RWPE1 (cell line): ENCODE measurements around the gene PRDX2.

ENCODE experiments used
- CTCF ChIA-PET: fragments of 350-600 bp; sonication (Branson Sonifier 250); formaldehyde crosslinking; extraction: SDS; loops from one replicate; lab custom pipeline; 2021; lab: Yijun Ruan, JAX
- POLR2A ChIA-PET: fragments of 400-600 bp; formaldehyde crosslinking; extraction: SDS; loops from one replicate; lab custom pipeline; 2020; ENCODE audit warnings: antibody characterized with exemption; ENCODE audit not compliant: low non-redundant PET; lab: Yijun Ruan, JAX
- DNase-seq: peaks from one replicate; pipeline ENCODE4 v3.0.0; 2012; ENCODE audit warnings: low spot score
- H3K27ac ChIP-seq: fragments of 450-650 bp; 2 replicates; pipeline ENCODE4 v1.5.1; 2017
- CTCF ChIP-seq: fragments of 450-650 bp; conservative IDR thresholded peaks from 2 replicates; pipeline ENCODE4 v1.5.1; 2017; ENCODE audit warnings: low read depth, mild to moderate bottlenecking

The PRDX2 gene

GRCh38 chr19:12792051-12792852 is 9.3 kb downstream of the PRDX2 start:
- no peak for TF ChIP-seq CTCF
- CTCF ChIA-PET = interaction anchor here (0.6 to 3.6 kb wide), 4 partner anchors 9 to 58 kb away, joined by 3 to 40 read pairs (median 7); partner anchors contain the start of gene TRIR
- POLR2A ChIA-PET = interaction anchor here (0.6 to 7.3 kb wide), 6 partner anchors 9 to 124 kb away, joined by 3 to 120 read pairs (median 11); partner anchors contain the start of gene HOOK2
- DNase-seq = no peak
- H3K27ac ChIP-seq = peak overlapping the region; percentile 100

GRCh38 chr19:12791345-12792050 is 10.1 kb downstream of the PRDX2 start, which contains the start of gene JUNB:
Gene JUNB, plus strand, starts transcription at chr19:12791486. Its CDS starts 286 bp downstream, at chr19:12791772.
- DNase-seq = peak; percentile 89
- ChIA-PET CTCF (interaction anchor here (0.5 to 3.6 kb wide), 6 partner anchors 9 to 937 kb away, joined by 3 to 40 read pairs (median 6); no protein-coding TSS in a partner anchor), POLR2A (interaction anchor here (0.6 to 7.3 kb wide), 5 partner anchors 9 to 123 kb away, joined by 3 to 120 read pairs (median 7); partner anchors contain the start of gene HOOK2)
- peak within 1 kb of the TSS; percentile 100 for H3K27ac ChIP-seq
- no peak for TF ChIP-seq CTCF

- DNase-seq = no peak
- ChIA-PET CTCF (interaction anchor here (0.5 to 3.6 kb wide), 4 partner anchors 14 to 936 kb away, joined by 3 to 40 read pairs (median 5); no protein-coding TSS in a partner anchor), POLR2A (interaction anchor here (1.8 to 7.3 kb wide), 3 partner anchors 8 to 16 kb away, joined by 7 to 120 read pairs (median 16); partner anchors contain the start of gene HOOK2)
- no peak for TF ChIP-seq CTCF
- H3K27ac ChIP-seq = peak overlapping the region; percentile 100
Observed at GRCh38 chr19:12790628-12791344, 10.8 kb downstream of the PRDX2 start.

- peak overlapping the region; percentile 100 for H3K27ac ChIP-seq
- peak; percentile 93 for DNase-seq
- TF ChIP-seq CTCF = no peak
- POLR2A ChIA-PET = interaction anchor here (1.8 to 7.3 kb wide), 2 partner anchors 7 to 13 kb away, joined by 16 to 120 read pairs; partner anchors contain the start of gene HOOK2
- CTCF ChIA-PET = interaction anchor here (0.7 to 3.6 kb wide), 3 partner anchors 12 to 16 kb away, joined by 3 to 40 read pairs (median 11); no protein-coding TSS in a partner anchor
Observed at GRCh38 chr19:12789904-12790619, 11.5 kb downstream of the PRDX2 start.

- ChIA-PET POLR2A (interaction anchor here (7.3 kb wide), 1 partner anchor 12 kb away, joined by 120 read pairs; the partner anchor contains the start of gene HOOK2), CTCF (interaction anchor here (2.0 kb wide), 1 partner anchor 11 kb away, joined by 11 read pairs; no protein-coding TSS in a partner anchor)
- no peak for TF ChIP-seq CTCF
- peak overlapping the region; percentile 100 for H3K27ac ChIP-seq
- peak; percentile 49 for DNase-seq
Observed at GRCh38 chr19:12789098-12789903, 12.3 kb downstream of the PRDX2 start.
